ENCODE data around the gene SLC9A4.

The SLC9A4 gene

GRCh38 chr2:102504833-102505232 is 31.8 kb downstream of the SLC9A4 start:
- DNase-seq: no peak

- no peak for DNase-seq
These were observed 32.3 kb downstream of the SLC9A4 start for GRCh38 chr2:102505290-102505689.

- no peak for DNase-seq
These were observed 33.7 kb downstream of the SLC9A4 start for GRCh38 chr2:102506743-102507142.

- peak; percentile 58 to 65 for DNase-seq
These were observed 35.8 kb downstream of the SLC9A4 start for GRCh38 chr2:102508863-102509262.

- peak; percentile 83 to 84 for DNase-seq
These were observed 36.7 kb downstream of the SLC9A4 start for GRCh38 chr2:102509749-102510148.

GRCh38 chr2:102510791-102511575 is 38.0 kb downstream of the SLC9A4 start:
- DNase-seq: no peak

GRCh38 chr2:102512161-102512560 is 39.1 kb downstream of the SLC9A4 start:
- DNase-seq: no peak

- no peak for DNase-seq
These were observed 40.4 kb downstream of the SLC9A4 start for GRCh38 chr2:102513355-102513939.

GRCh38 chr2:102514061-102514785 is 41.2 kb downstream of the SLC9A4 start:
- no peak for DNase-seq

- DNase-seq: no peak
These were observed 42.8 kb downstream of the SLC9A4 start for GRCh38 chr2:102515851-102516250.

GRCh38 chr2:102518170-102518569 is 45.1 kb downstream of the SLC9A4 start:
- DNase-seq: no peak

GRCh38 chr2:102520009-102520408 is 47.0 kb downstream of the SLC9A4 start:
- peak; percentile 25 to 47 for DNase-seq

- DNase-seq: no peak
These were observed 47.8 kb downstream of the SLC9A4 start for GRCh38 chr2:102520801-102521200.

GRCh38 chr2:102522162-102522561 is 49.1 kb downstream of the SLC9A4 start:
- no peak for DNase-seq

- DNase-seq: no peak
These were observed 49.9 kb downstream of the SLC9A4 start for GRCh38 chr2:102522890-102523289.

- no peak for DNase-seq
These were observed 50.6 kb downstream of the SLC9A4 start for GRCh38 chr2:102523651-102524050.

GRCh38 chr2:102527086-102527485 is 54.1 kb downstream of the SLC9A4 start:
- DNase-seq: no peak

GRCh38 chr2:102538491-102538890 is 65.5 kb downstream of the SLC9A4 start:
- no peak for DNase-seq

GRCh38 chr2:102540882-102541281 is 67.9 kb downstream of the SLC9A4 start:
- no peak for DNase-seq

GRCh38 chr2:102544182-102544581 is 71.2 kb downstream of the SLC9A4 start:
- DNase-seq: no peak

GRCh38 chr2:102547462-102547861 is 74.4 kb downstream of the SLC9A4 start:
- DNase-seq: no peak

GRCh38 chr2:102549027-102549426 is 76.0 kb downstream of the SLC9A4 start:
- DNase-seq: no peak

GRCh38 chr2:102550151-102550550 is 77.1 kb downstream of the SLC9A4 start:
- DNase-seq: peak; percentile 7 to 28

Data from inflammatory macrophage treated with lipopolysaccharide for 1 hour (primary cell).